SK-N-MC (cell line): ENCODE measurements around the gene PNLIPRP3.

ENCODE experiments used
- EZH2 ChIP-seq: fragments of 200-600 bp; sonication (generic); IDR thresholded peaks from one replicate; pipeline ENCODE4 v1.6.1; 2017; ENCODE audit warnings: antibody characterized with exemption
- FOXP2 ChIP-seq: optimal IDR thresholded peaks from 2 replicates; pipeline ENCODE3; 2011; ENCODE audit warnings: mild to moderate bottlenecking, moderate library complexity; ENCODE audit not compliant: insufficient read depth; ENCODE audit errors: extremely low read length, control extremely low read depth
- POLR2AphosphoS5 ChIP-seq: IDR thresholded peaks from 2 replicates; pipeline ENCODE4 v1.6.1; 2012; ENCODE audit warnings: mild to moderate bottlenecking, low read depth, low read length, borderline replicate concordance

DNA sequence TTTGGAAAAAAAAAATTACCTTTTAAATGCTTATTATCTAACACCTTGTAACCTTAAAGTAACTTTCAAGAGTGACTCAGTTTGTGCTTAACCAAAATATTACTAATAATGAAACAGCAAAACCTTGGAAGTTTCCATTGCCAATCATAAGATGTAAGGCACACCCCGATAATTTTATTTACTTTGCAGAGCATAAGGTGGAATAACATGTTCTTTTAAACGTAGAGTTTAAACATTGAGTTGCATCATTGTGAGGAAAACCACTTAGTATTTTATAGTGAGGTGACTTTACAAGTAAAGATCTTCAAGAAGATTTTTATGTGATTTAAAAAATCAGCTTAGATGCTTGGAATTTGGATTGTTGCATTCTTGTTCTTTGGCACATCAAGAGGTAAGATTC lies at the start of gene PNLIPRP3:
- TF ChIP-seq EZH2, result no peak
- TF ChIP-seq POLR2AphosphoS5, result no peak
- TF ChIP-seq FOXP2, result no peak
